OCI-LY1 (cell line): ENCODE data around the gene SEMA3C.

Experiments used
- EZH2 ChIP-seq: fragments of 200-600 bp; sonication (generic), shearing (Covaris generic); IDR thresholded peaks from 2 replicates; pipeline ENCODE4 v1.8.0; 2017; ENCODE audit warnings: borderline replicate concordance, mixed run types, mild to moderate bottlenecking, antibody characterized with exemption, low read length, moderate library complexity, mixed read lengths
- TF ChIP-seq, protein P1 (sequence below): fragments of 200-600 bp; sonication (generic), shearing (Covaris generic); IDR thresholded peaks from 2 replicates; pipeline ENCODE4 v1.5.1; 2017; ENCODE audit warnings: mild to moderate bottlenecking, antibody characterized with exemption, low read length, moderate library complexity, mixed read lengths

- TF ChIP-seq, protein P1, sequence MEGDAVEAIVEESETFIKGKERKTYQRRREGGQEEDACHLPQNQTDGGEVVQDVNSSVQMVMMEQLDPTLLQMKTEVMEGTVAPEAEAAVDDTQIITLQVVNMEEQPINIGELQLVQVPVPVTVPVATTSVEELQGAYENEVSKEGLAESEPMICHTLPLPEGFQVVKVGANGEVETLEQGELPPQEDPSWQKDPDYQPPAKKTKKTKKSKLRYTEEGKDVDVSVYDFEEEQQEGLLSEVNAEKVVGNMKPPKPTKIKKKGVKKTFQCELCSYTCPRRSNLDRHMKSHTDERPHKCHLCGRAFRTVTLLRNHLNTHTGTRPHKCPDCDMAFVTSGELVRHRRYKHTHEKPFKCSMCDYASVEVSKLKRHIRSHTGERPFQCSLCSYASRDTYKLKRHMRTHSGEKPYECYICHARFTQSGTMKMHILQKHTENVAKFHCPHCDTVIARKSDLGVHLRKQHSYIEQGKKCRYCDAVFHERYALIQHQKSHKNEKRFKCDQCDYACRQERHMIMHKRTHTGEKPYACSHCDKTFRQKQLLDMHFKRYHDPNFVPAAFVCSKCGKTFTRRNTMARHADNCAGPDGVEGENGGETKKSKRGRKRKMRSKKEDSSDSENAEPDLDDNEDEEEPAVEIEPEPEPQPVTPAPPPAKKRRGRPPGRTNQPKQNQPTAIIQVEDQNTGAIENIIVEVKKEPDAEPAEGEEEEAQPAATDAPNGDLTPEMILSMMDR = no peak
- TF ChIP-seq EZH2 = no peak
These were observed 11.7 kb downstream of the SEMA3C start for GRCh38 chr7:80907141-80907601.
